ENCODE data around the gene CD200.

- TF ChIP-seq CTCF (IDR thresholded peaks at IDR 0.05) (no peak), POLR2A (IDR thresholded peaks at IDR 0.05) (no peak)
These were observed 31.3 kb downstream of the CD200 start for GRCh38 chr3:112364291-112364690.

All from heart left ventricle (tissue), 13 donors.